Right lobe of liver (tissue), 6 donors: ENCODE results near the gene MFNG. TPM values are rescaled to one million over a fixed set of nuclear protein-coding genes. Genes with fewer than 3 reads are reported as not detected.

ENCODE experiments used
- ATAC-seq, 4 donors: fragments of 200-7000 bp; cut with Tn5 transposase; one replicate each; pipeline ENCODE4 v1.9.1; 2020; ENCODE audit warnings: mild to moderate bottlenecking in 4 of 4, moderate library complexity in 4 of 4
- DNase-seq, 3 donors: peaks; one replicate each; pipeline ENCODE4 v3.0.0-alpha.2; 2020
- H3K27ac ChIP-seq, 3 donors: fragments of 200-600 bp; one replicate each; pipeline ENCODE4 v1.8.0; 2022
- H3K27me3 ChIP-seq, 2 donors: fragments of 200-600 bp; one replicate each; pipeline ENCODE4 v1.8.0; 2022
- H3K36me3 ChIP-seq, 4 donors: fragments of 200-600 bp; sonication (generic) in 1 of 4; one replicate each; pipeline versions ENCODE4 v1.5.1 to v1.8.0; 2017 to 2022; ENCODE audit warnings: control low read depth in 1 of 4
- H3K4me1 ChIP-seq, 4 donors: fragments of 200-600 bp; sonication (generic) in 1 of 4; one replicate each; pipeline versions ENCODE4 v1.5.1 to v1.8.0; 2017 to 2022; ENCODE audit warnings: control low read depth in 1 of 4
- H3K4me3 ChIP-seq, 3 donors: fragments of 200-600 bp; one replicate each; pipeline ENCODE4 v1.8.0; 2022
- H3K9me3 ChIP-seq, 4 donors: fragments of 200-600 bp; sonication (generic) in 1 of 4; one replicate each; pipeline versions ENCODE4 v1.5.1 to v1.8.0; 2017 to 2022; ENCODE audit warnings: control low read depth in 1 of 4
- POLR2A ChIP-seq: fragments of 450-650 bp; IDR thresholded peaks from one replicate; pipeline ENCODE4 v1.6.1; 2017; ENCODE audit warnings: antibody characterized with exemption, mild to moderate bottlenecking
- WGBS: methylation state at CpG from one replicate; pipeline ENCODE4 v1.1.6; 2018; ENCODE audit warnings: low coverage, low lambda C conversion rate; ENCODE audit not compliant: insufficient coverage; ENCODE audit errors: missing lambda C conversion rate; 5-methylcytosine and 5-hydroxymethylcytosine counted together
- intact Hi-C, 2 donors: fragments of 100-400 bp; cut with DNase I; formaldehyde crosslinking; loops; one replicate each; pipeline versions ENCODE4 v1.11.2 to v1.14.1; 2022
- total RNA-seq, 6 experiments: library from RNA; depleted of rRNA in 2 of 6; stranded (reverse); fragments of >200 nt in 2 of 6; fragmentation: NEBNext Ultra II Directional in 3 of 6; extraction: Animal tissue kit (Norgen Biotek cat#: 25700) in 3 of 6; gene quantifications; one replicate each; pipeline versions ENCODE4 v1.1.0 to v1.2.4, GENCODE V29; 2016 to 2023
- TF ChIP-seq, protein P1 (sequence below), 4 donors: fragments of 200-600 bp in 3 of 4; fragments of 450-650 bp in 1 of 4; IDR thresholded peaks; one replicate each; pipeline versions ENCODE4 v1.5.1 to v1.8.0; 2016 to 2022; ENCODE audit warnings: antibody characterized with exemption in 4 of 4, mild to moderate bottlenecking in 2 of 4
- donor health status: DM: no; HTN: yes; CAD: no.
- donor health status: DM: no; HTN: no; CAD: no.
- donor health status: DM: no; HTN: no; CAD: no.
- donor health status: DM: no; HTN: yes; CAD: no.
- donor health status: DM: no; HTN: yes; CAD: no.

MFNG gene
- total RNA-seq, 6 experiments from 2014 or later: 5.6 to 14.4 (median 10.2) TPM

DNA sequence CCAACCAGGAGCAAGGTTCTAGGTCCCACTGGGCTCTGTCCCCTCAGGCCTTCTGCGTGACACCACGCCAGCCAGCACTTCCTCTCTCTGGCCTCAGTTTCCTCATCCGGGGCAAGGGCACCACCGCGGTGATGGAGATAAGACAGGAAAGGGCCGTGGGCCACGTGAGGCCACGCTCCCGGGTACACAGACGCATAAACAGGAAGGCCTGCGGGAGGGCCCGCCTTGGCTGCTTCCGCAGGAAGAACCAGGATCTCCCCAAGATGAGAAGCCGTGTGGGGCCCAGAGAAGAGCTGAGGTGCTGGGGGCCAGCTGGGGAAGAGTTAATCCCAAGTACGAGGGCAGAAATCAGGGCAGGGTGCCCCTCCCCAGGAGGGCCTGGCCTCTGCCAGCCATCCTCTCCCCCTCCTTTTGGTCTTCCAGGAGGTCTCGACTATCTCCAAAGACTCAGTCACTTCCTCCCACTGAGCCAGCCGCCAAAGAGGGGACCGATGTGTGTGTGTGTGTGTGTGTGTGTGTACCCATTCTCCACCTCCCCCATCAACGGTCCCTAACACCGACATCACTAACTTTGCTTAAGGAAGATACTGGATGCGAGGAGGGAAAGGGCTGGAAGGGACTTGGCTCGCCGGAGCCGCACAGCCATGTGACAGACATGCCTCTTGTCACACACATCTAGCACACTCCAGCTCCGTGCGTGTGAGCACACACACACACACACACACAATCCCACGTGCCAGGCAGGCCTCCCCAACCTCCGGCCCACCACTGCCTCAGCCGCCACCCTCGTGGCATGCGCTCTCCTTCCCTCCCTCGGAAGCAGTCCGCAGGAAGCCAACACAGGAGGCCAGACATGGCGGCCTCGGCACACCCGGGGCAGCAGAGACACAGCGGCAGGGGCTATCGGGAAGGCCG is 1.4 kb downstream of the MFNG start:
- Histone ChIP-seq H3K27me3 (no peaks in the 10 kb centered on the region), H3K9me3 (no peaks in the 10 kb centered on the region), H3K4me3 (peak overlapping the region; percentile 35 to 53 (median 41)), H3K27ac (peak overlapping the region; percentile 50 to 89 (median 66)), H3K4me1 (peaks cover 0 to 7% (median 2%) of the 10 kb centered on the region in 4 donors), H3K36me3 (no peaks in the 10 kb centered on the region)
- ATAC-seq (peak; percentile 57 to 69 (median 62)), DNase-seq (peak; percentile 79 to 91 (median 86))
- intact Hi-C loops: no loop called here
- 27% methylated on average over 12 of the region's 39 CpGs for WGBS
- peak; percentile 19 for TF ChIP-seq POLR2A
- TF ChIP-seq, protein P1, sequence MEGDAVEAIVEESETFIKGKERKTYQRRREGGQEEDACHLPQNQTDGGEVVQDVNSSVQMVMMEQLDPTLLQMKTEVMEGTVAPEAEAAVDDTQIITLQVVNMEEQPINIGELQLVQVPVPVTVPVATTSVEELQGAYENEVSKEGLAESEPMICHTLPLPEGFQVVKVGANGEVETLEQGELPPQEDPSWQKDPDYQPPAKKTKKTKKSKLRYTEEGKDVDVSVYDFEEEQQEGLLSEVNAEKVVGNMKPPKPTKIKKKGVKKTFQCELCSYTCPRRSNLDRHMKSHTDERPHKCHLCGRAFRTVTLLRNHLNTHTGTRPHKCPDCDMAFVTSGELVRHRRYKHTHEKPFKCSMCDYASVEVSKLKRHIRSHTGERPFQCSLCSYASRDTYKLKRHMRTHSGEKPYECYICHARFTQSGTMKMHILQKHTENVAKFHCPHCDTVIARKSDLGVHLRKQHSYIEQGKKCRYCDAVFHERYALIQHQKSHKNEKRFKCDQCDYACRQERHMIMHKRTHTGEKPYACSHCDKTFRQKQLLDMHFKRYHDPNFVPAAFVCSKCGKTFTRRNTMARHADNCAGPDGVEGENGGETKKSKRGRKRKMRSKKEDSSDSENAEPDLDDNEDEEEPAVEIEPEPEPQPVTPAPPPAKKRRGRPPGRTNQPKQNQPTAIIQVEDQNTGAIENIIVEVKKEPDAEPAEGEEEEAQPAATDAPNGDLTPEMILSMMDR (IDR thresholded peaks at IDR 0.05): no peak

DNA sequence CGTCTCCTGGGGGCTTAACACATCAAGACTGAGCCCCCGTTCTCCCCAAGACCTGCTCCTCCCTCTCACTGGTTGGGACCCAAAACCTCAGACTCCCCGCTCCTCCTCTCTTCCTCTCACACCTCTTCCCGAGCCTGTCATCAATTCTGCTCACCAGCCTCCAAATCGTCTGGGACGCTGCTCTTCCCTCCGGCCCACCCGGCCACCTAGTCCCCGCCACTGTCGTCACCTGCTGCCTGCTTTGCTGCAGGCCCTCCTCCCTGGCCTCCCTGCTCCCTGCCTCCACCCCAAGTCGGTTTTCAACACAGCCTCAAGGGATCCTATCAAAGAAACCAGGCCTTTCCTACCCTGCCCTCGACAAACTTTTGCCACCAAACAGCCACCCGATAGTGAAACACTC is 3.1 kb downstream of the MFNG start:
- H3K9me3 ChIP-seq: no peaks in the 10 kb centered on the region
- H3K27me3 ChIP-seq: no peaks in the 10 kb centered on the region
- H3K27ac ChIP-seq: no peak overlapping the region
- TF ChIP-seq, protein P1 (IDR thresholded peaks at IDR 0.05): no peak
- TF ChIP-seq POLR2A: no peak
- ATAC-seq (no peak), DNase-seq (no peak)
- intact Hi-C loops: no loop called here
- no peaks in the 10 kb centered on the region for H3K36me3 ChIP-seq
- peaks cover 0 to 7% (median 2%) of the 10 kb centered on the region in 4 donors for H3K4me1 ChIP-seq
- 64% methylated on average over 7 of the region's 13 CpGs for WGBS
- no peak overlapping the region for H3K4me3 ChIP-seq

DNA sequence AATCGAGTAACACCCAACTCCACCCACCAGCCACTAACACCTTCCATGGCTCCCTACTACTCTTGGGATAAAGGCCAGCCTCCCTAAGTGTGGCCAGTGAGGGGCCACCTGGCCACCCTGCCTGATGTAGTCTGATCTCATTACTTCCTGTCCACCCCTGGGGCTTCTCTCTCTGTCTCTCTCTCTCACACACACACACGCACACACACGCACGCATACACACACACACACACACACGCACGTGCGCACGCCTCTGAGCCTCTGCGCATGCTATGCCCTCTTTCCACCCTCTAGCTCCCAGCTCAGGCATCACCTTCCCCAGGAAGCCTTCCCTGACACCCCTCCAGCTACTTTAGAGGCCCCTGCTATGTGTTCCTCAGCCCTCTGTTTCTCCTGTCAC is 3.9 kb downstream of the MFNG start:
- H3K27me3 ChIP-seq: no peaks in the 10 kb centered on the region
- no peak for ATAC-seq
- H3K9me3 ChIP-seq: no peaks in the 10 kb centered on the region
- intact Hi-C loops: no loop called here
- H3K4me3 ChIP-seq: no peak overlapping the region
- H3K27ac ChIP-seq: no peak overlapping the region
- no peaks in the 10 kb centered on the region for H3K36me3 ChIP-seq
- 76% methylated on average over 7 of the region's 9 CpGs for WGBS
- TF ChIP-seq, protein P1 (IDR thresholded peaks at IDR 0.05): no peak
- TF ChIP-seq POLR2A: no peak
- no peak for DNase-seq
- peaks cover 0 to 7% (median 2%) of the 10 kb centered on the region in 4 donors for H3K4me1 ChIP-seq

DNA sequence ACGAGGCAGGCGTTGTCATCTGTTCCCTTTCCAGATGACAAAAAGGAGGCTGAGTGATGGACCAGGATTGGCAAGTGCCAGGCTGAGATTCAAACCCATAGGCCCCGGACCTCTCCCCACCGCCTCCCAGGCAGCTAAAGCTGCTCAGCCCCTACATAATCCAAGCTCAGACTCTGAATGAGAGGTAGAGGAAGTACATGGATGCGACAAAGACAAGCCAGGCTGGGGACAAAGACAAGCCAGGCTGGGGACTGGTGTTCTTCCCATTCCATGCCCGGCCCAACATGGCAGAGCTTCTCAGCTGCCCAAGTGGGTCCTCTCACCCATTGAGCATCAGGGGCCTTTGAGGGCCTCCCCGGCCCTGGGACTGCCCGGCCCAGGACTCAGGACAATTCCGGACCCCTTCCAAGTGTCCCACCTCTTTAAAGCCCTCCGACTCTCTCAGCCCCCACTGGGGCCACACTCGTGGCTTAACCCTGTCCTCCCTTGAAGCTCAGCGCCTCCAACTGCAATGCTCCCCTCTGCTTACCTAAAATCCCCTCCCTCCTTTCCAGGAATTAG is 4.8 kb downstream of the MFNG start:
- Histone ChIP-seq H3K27ac (no peak overlapping the region), H3K27me3 (no peaks in the 10 kb centered on the region), H3K4me1 (peaks cover 0 to 5% (median 2%) of the 10 kb centered on the region in 4 donors), H3K9me3 (no peaks in the 10 kb centered on the region), H3K36me3 (no peaks in the 10 kb centered on the region), H3K4me3 (no peak overlapping the region)
- 87% methylated on average over 5 of the region's 12 CpGs for WGBS
- no peak for ATAC-seq
- intact Hi-C loops: no loop called here
- TF ChIP-seq, protein P1 (IDR thresholded peaks at IDR 0.05): no peak
- TF ChIP-seq POLR2A: no peak
- no peak for DNase-seq
